HG02852 (cell line): ENCODE data around the gene DAP.
"Not testable (repeated sequence)": the region's sequence is repeated elsewhere in the genome, so short reads cannot be mapped to it uniquely, and the experiment has no call there.

Source experiments
- ATAC-seq: cut with Tn5 transposase; IDR thresholded peaks from one replicate; pipeline ENCODE4 v1.9.1; 2021; ENCODE audit warnings: mild to moderate bottlenecking, moderate library complexity; ENCODE audit not compliant: unreplicated experiment

Gene DAP

GRCh38 chr5:10735569-10736276 is 25.3 kb downstream of the DAP start:
- peak; percentile 71 for ATAC-seq

GRCh38 chr5:10734832-10735523 is 26.1 kb downstream of the DAP start:
- no peak for ATAC-seq

GRCh38 chr5:10734037-10734709 is 26.9 kb downstream of the DAP start:
- ATAC-seq: no peak

GRCh38 chr5:10733426-10733825 is 27.6 kb downstream of the DAP start:
- ATAC-seq: no peak

- ATAC-seq: no peak
Measured at GRCh38 chr5:10731913-10732312, 29.1 kb downstream of the DAP start.

- no peak for ATAC-seq
Measured at GRCh38 chr5:10730043-10730351, 31.0 kb downstream of the DAP start.

GRCh38 chr5:10729320-10730042 is 31.6 kb downstream of the DAP start:
- ATAC-seq: no peak

GRCh38 chr5:10728679-10729078 is 32.4 kb downstream of the DAP start:
- ATAC-seq: no peak

- no peak for ATAC-seq
Measured at GRCh38 chr5:10727861-10728260, 33.2 kb downstream of the DAP start.

- peak; percentile 92 for ATAC-seq
Measured at GRCh38 chr5:10726913-10727517, 34.0 kb downstream of the DAP start.

- peak; percentile 4 for ATAC-seq
Measured at GRCh38 chr5:10726179-10726912, 34.7 kb downstream of the DAP start.

- ATAC-seq: no peak
Measured at GRCh38 chr5:10725636-10726035, 35.4 kb downstream of the DAP start.

- no peak for ATAC-seq
Measured at GRCh38 chr5:10724781-10725507, 36.1 kb downstream of the DAP start.

- ATAC-seq: no peak
Measured at GRCh38 chr5:10723514-10723913, 37.5 kb downstream of the DAP start.

GRCh38 chr5:10720766-10721165 is 40.3 kb downstream of the DAP start:
- not testable (repeated sequence) for ATAC-seq

GRCh38 chr5:10719965-10720364 is 41.1 kb downstream of the DAP start:
- ATAC-seq: no peak

GRCh38 chr5:10718617-10719016 is 42.4 kb downstream of the DAP start:
- ATAC-seq: not testable (repeated sequence)

- not testable (repeated sequence) for ATAC-seq
Measured at GRCh38 chr5:10716825-10717224, 44.2 kb downstream of the DAP start.

GRCh38 chr5:10715605-10716290 is 45.3 kb downstream of the DAP start:
- ATAC-seq: no peak
